GM12891 (cell line): ENCODE data around the gene TSC1.

Experiments used
- POLR2A ChIP-seq: IDR thresholded peaks from 2 replicates; pipeline ENCODE4 v1.6.1; 2011; ENCODE audit warnings: low read depth, low read length, control low read depth
- TAF1 ChIP-seq: IDR thresholded peaks from 2 replicates; pipeline ENCODE4 v1.6.1; 2011; ENCODE audit warnings: low read depth, low read length, control low read depth

DNA sequence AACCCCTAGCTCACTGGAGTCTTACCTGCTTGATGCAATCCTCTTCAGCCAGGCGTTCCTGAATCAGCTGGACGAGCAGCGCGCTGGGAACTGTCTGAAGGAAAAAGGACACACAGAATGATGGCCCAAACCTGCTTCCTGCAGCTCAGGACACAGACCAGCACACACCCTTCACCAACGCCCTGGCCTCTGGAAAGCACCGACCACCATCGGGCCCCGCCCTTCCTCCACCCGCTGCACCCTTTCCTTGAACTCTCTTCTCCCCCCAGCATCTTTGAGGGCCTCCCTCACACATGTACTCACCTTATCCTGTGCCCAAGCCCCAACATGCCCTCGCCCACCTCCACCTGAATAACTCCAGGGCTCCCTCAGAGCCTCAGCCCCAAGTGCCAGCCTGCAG is 89.6 kb downstream of the TSC1 start:
- TF ChIP-seq POLR2A = no peak
- TF ChIP-seq TAF1 = no peak
